Epithelial cell of esophagus (primary cell): ENCODE data around the gene HSPA14.

ENCODE experiments used
- DNase-seq: peaks from one replicate; pipeline ENCODE4 v3.0.0; 2010; ENCODE audit warnings: low read depth
- H3K4me3 ChIP-seq: 2 replicates; pipeline ENCODE4 v1.5.1; 2011; ENCODE audit warnings: mild to moderate bottlenecking, low read length, control low read depth
- TF ChIP-seq, protein P1 (sequence below): IDR thresholded peaks from 2 replicates; pipeline ENCODE4 v1.5.1; 2011; ENCODE audit warnings: low read depth, mild to moderate bottlenecking, low read length, control low read depth, inconsistent platforms; ENCODE audit not compliant: insufficient read depth; ENCODE audit errors: missing control alignments

Gene HSPA14

DNA sequence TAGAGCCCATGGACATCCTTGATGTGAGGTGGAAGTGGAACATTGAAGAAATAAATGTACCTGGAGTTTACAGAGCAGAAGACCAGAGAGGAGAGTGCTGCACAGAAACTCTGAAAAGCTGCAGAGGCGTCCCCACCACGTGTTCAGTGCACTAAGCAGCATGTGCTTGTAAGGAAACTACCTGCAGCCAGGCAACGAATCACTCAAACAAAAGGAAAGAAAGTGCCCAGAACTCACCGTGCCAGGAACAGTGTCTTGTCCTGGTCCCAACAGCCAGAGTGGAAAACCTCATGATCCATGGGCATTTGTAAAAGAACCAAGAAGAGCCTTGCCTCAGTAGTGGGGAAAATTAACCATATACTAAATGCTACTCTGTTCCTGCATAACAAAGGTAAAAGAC is 72.8 kb downstream of the HSPA14 start:
- H3K4me3 ChIP-seq: no peak overlapping the region
- DNase-seq: no peak

DNA sequence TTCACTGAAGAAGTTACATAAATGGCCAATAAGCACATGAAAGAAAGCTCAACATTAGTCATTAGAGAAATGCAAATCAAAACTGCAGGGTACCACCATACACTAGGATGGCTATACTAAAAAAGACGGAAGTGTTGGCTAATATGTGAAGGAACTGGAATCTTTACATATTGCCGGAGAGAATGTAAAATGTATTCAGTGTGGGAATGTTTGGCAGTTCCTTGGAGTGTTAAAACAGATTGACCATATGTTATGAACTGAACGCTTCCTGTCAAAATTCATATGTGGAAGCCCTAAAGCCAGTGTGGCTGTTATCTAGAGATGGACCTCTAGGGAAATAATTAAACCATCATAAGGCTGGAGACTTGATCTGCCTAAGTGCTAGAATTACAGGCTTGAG is 73.7 kb downstream of the HSPA14 start:
- DNase-seq: no peak
- H3K4me3 ChIP-seq: no peak overlapping the region
- TF ChIP-seq, protein P1, sequence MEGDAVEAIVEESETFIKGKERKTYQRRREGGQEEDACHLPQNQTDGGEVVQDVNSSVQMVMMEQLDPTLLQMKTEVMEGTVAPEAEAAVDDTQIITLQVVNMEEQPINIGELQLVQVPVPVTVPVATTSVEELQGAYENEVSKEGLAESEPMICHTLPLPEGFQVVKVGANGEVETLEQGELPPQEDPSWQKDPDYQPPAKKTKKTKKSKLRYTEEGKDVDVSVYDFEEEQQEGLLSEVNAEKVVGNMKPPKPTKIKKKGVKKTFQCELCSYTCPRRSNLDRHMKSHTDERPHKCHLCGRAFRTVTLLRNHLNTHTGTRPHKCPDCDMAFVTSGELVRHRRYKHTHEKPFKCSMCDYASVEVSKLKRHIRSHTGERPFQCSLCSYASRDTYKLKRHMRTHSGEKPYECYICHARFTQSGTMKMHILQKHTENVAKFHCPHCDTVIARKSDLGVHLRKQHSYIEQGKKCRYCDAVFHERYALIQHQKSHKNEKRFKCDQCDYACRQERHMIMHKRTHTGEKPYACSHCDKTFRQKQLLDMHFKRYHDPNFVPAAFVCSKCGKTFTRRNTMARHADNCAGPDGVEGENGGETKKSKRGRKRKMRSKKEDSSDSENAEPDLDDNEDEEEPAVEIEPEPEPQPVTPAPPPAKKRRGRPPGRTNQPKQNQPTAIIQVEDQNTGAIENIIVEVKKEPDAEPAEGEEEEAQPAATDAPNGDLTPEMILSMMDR: no peak

More for the DNA sequence above, 72.8 kb downstream of the HSPA14 start:
- TF ChIP-seq, protein P1: no peak

DNA sequence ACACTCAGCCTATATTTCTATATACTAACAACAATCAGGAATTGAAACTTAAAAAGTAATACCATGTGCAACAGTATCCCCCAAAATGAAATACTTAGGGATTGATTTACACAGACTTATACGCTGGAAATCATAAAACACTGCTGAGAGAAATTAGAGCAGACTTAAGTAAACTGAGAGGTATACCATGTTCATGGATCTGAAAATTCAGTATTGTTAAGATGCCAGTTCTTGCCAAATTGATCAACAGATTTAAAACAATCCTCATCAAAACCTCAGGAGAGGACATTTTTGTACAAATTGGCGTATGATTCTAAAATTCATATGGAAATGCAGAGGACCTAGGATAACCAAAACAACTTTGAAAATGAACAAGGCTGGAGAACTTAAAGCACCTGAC is 78.5 kb downstream of the HSPA14 start:
- H3K4me3 ChIP-seq: no peak overlapping the region
- TF ChIP-seq, protein P1: no peak
- DNase-seq: no peak

DNA sequence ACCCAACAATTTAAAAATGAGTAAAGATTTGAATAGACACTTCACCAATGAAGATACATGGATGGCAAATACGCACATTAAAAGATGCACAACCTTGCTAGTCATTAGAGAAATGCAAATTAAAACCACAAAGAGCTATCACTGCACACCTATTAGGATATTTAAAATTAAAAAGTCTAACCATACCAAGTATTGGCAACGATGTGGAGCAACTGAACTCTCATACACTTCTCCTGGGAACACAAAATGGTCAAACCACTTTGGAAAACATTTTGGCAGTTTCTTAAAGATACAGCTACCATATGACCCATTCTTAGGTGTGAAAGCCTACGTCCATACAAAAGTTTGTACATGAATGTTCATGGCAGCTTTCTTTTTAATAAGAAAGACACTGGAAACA is 79.7 kb downstream of the HSPA14 start:
- DNase-seq: no peak
- TF ChIP-seq, protein P1: no peak
- no peak overlapping the region for H3K4me3 ChIP-seq

DNA sequence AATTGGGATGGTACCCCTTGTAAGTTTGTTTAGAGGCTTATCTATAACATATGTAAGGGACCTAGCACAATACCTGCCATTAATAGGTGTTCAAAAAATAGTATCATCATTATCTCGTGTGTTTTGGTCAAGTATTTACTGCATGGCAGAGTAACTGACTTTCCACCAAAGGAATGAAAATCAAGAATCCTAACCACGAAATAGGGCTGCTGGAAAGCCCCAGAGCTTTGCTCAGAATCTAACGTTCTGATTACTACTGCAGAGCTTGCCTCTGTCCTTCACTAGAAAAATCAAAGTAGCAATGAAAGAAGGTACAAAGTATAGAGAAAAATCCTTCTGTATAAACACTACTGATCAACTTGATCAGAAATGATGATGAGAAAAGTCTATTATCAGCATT is 80.9 kb downstream of the HSPA14 start:
- TF ChIP-seq, protein P1: no peak
- no peak for DNase-seq
- no peak overlapping the region for H3K4me3 ChIP-seq
